NOMO-1 (cell line): ENCODE data around the gene STX18.
"Not testable (repeated sequence)": the region's sequence is repeated elsewhere in the genome, so short reads cannot be mapped to it uniquely, and the experiment has no call there.

ENCODE experiments used
- DNase-seq, 2 experiments: peaks; one replicate each; lab custom pipeline; 2025; ENCODE audit not compliant: unreplicated experiment in 2 of 2; lab: John Stamatoyannopoulos, UW

The STX18 gene

DNA sequence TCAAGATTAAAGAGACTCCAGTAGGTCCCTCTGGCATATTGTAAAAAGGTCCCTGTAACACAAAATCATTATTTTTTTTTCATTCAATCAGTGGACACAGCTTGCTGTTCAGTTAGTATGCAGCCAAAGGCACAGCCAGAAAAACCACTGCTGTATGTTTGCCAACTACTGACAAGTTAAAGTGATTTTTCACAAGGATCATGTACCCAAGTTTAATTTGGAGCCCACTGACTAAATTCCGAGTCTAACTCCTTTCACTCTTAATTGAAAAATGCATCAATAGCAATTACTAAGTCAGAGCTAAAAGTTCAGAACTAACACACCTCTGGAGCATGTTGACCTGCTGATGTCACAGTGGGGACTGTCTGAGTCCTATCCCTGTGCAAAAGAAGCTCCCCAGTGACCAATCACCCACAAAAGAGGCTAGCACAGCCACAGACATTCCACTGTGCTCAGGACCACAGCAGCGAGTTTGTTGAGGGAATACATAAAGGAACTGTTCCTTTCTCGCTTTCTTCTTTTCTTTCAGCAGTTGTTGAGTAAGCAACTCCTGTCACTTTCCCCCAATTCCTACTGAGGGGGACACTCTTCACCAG is 60.4 kb downstream of the STX18 start:
- no peak for DNase-seq

DNA sequence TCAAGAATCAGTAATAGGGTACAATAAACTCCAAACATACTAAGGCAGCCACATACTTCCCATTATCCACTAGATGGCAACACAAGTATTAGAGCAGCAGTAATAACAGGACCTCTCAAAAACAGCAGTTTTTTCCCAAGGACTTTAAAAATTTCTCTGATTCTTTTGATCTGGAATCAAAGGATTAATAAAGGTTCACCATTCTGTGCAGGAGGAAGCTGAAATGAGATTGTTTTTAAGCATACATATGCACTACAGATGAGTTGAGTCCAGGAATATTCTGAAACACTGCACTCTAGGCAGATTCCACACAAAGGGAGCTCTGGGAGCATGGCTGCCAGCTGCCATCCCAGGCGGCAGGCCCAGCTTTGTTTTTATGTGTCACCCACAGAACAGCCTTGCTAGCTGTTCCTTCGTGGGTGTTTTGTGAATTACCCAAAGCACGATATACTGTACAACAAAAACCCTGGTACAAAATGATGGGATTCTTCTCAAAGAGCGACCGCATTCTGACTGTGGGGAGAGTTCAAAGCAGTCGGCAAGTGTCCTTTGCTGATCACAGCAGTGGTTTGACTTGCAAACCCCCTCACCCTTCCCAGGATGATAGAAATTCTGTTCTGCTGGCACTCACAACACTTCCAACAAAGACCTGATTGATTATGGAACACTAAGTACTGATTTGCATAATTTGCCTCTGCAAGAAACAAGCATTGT is 61.0 kb downstream of the STX18 start:
- DNase-seq, result no peak

DNA sequence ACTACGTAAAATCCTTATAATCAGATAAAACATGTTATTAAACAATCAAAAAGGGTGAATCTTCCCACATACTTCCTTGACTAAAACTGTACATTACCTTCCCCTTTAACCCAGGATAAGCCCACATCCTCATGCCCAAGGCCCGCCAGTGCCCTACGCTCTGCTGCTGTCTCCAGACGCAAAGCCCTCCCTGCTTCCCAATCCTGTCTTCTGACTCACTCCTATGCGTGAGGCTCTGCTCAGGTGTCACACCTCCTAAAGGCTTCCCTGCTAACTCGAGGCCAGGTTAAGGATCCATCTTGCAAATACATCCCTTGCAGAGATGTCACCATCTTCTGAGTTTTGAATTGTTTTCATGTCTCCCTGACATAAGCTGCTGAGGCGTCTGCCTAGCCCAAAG is 61.6 kb downstream of the STX18 start:
- DNase-seq, result no peak

DNA sequence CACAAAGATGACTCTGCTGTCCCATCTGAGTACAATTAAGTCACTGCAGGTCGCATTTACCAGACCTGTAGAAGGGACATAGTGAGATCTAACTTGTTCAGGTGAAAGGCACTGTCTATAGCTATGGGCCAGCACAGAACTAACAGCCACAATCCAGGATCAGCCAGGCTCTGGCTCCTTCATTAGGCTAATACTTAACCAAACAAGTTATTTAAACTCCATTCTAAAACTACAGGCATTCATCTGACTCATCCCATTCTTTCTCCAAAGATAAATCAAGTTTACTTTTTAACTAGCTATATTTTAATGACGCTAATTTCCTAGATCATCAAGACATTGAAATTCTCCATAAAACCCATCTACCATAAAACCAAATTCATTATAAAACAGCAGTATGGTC is 62.5 kb downstream of the STX18 start:
- no peak for DNase-seq

DNA sequence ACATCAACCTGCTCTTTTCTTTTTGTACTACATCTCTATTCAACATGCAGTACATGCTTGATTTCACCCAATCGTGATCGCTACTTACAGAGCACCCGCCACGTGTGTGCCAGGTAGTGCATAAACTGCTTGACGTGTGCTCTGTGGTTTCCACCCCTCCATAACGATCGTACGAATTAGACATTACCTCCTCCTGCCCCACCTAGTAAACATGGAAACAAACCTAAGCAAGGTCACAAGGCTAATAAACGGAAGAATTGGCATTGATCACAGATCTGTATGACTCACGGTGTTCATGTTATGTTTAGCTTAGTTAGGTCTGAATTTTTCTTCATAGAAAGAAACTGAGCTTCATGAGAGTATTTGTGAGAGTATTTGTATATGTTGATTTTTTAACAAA is 64.1 kb downstream of the STX18 start:
- no peak for DNase-seq

DNA sequence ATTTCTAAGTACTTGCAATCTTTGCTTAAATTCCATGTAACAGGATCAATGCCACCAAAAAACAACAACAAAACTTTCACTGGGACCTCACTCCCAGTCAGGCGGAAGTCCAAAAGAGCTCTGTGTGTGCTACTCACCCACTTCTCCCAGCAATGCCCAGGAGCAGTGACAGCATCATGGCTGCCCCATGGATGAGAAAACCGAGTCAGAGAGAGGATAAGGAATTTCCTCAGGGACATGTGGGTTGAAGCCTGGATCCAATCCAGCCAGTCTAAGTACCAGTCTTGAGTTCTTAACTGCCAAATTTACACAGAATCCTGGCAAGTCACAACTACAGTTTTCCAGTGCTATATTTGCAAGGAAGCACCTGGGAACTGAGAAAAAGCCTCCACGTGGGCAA is 64.5 kb downstream of the STX18 start:
- DNase-seq, result no peak

DNA sequence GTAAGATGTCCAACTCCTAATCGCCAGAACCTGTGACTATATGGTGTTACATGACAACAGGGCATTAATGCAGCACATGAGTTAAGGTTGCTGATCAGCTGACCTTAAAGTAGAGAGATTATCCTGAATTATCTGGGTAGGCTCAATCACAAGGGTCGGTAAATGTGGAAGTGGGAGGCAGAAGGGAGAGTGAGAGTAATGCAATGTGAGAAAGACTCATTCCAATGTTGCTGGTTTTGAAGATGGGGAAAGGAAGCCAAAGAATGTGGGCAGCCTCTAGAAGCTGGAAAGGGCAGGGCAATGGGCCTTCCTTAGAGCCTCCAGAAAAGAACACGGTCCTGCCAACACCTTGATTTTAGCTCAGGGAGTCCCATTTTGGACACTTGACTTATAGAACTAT is 67.4 kb downstream of the STX18 start:
- no peak for DNase-seq

DNA sequence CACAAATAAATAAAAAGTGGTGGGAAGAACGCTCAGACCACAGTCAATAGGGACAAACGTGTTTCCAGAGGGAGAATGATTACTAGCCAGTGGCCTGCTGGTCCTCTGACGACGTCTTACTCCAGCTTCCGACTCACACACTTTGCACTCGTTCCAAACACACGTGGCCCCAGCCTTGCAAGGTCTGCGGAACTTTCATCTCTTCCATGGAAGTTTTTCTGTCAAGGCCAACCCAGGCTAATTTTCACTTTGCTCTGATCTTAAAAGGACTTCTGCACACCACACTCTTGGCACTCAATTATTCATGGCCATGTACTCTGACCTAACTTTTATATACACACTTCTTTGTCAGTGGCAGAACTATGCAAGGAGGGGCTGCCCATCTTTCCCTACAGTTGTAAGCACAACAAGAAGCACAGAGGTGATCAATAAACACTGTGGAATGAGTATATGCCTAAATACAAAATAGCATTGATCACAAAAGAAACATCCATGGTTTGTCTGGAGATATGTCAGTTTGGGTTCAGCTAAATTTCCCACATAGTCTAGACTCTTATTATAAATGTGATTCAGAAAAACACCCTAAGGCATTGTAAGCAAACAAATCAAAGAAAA is 69.4 kb downstream of the STX18 start:
- no peak for DNase-seq

DNA sequence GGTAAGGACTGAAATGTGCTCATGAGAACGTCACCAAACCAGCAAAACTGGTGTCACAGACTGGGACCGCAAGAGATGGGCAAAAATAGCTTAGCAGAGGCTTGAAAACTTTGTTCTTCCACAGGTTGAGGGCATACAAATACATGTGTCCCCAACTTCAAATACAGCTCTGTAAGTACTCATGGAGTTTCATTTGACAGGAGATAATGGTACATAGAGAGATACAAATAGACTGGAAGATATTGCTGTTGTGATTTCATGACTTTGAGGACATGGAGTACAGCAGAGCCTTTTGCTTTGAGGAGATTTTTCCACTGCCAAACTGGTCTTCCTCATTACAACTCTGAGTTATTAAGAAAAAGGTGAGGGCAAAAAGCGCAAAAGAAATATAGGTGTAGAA is 70.7 kb downstream of the STX18 start:
- DNase-seq, result no peak

DNA sequence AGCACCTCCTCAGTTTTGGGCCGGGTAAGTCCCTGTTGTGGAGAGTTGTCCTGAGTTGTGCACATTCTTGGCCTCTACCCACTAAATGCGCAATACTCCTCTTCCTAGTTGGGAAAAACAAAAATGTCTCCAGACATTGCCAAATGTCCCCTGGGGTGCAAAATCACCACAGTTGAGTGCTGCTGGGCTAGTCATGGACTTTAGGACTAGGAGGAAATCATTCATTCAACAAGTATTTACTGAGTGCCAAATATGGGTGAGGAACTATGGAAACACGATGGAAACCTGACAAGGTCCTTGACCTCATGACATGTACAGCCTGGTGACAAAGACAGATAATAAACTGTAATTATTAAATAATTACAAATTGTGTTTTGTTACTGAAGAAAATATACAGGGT is 71.6 kb downstream of the STX18 start:
- no peak for DNase-seq

DNA sequence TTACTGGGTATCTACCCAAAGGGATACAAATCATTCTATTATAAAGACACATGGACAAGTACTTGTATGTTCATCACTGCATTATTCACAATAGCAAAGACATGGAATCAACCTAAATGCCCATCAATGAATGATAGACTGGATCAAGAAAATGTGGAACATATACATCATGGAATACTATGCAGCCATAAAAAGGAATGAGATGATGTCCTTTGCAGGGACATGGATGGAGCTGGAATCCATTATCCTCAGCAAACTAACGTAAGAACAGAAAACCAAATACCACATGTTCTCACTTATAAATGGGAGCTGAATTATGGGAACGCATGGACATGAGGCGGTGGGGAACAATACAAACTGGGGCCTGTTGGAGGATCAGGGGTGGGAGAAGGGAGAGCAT is 76.6 kb downstream of the STX18 start:
- DNase-seq, result not testable (repeated sequence)

DNA sequence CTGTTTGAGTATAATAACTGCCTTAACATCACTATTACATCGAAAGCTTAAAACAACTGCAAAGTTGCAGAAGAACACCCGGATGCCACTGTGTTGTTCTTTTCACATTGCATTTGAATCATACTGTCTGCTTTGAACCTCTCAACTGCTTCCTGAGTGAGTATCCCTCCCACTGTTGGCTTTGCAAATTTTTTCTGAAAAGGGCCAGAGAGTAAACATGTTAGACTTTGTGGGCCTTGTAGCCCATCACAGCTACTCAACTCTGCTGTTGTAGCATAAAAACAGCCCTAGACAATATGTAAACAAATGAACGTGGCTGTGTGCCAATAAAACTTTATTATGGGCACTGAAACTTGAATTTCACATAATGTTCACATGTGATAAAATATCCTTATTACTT is 78.9 kb downstream of the STX18 start:
- no peak for DNase-seq

DNA sequence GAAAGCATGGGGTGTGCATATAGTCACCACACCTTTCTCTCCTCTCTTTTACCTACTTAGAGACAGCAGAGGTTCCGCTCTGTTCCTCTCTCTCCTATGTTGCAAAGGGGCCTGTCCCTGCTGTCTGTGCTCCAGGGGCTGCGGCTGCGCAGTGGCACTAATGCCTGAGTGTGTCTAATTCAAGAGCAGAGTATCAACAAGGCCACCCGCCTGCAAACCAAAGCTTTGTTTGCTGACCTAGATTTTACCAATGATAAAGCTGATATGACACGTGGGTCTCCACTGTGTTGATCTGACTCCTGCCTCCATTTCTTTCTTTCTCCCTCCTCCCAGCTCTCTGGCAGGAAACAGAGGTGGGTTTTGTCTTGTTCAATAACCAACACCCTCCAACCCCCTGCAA is 80.0 kb downstream of the STX18 start:
- no peak for DNase-seq

DNA sequence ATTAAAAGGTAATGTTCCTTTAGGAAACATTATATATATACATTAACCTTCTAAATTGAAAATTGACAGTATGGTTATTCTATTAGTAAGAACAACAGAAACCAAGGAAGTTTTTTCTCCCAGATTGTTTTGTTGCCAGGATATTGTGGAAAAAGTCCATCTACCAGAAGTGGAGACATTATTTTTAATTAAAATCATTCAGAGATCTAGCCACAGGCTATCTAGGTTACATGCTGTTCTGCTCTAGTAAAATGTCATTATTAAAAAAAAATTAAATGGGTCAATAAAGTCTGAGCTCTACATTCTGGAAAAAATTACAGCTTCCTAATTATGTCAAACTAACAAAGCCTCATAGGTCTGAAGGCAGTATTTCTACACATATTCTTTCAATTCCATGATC is 80.7 kb downstream of the STX18 start:
- no peak for DNase-seq

DNA sequence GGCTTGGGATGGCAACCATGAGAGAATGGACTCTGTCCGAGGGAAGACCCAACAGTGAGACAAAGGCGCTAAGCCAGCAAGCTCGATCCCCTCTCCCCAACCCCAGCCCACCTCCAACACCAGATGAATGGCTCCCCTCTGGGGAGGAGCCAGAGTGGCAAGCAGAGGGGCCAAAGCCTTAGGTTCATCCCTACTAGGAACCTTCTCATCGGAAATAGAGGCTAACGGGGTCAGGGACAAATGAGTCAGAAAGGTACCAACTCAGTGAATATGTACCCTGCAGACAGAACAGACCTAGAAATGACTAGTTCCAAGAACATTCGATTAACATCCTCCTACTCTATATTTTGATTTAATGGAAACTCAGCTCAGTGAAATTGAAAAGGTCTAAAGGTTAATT is 81.1 kb downstream of the STX18 start:
- no peak for DNase-seq

DNA sequence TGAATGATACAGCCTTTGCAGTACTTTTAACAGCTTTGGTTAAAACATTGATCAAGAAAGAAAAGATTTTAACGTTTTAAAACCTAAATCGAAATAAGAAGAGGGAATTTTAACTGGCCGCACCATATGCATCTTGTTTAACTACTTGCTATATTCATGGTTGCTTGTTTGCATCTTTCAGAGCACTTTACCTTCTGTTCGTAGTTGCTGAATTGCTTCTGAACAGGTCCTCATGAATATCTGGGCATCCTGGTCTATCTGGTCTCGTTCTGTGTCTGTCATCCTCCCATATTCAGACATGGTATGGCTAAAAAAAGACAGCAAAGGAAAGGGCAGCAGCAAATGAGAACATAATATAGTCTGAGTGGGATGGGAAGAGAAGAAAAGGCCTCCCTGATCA is 82.7 kb downstream of the STX18 start:
- no peak for DNase-seq

DNA sequence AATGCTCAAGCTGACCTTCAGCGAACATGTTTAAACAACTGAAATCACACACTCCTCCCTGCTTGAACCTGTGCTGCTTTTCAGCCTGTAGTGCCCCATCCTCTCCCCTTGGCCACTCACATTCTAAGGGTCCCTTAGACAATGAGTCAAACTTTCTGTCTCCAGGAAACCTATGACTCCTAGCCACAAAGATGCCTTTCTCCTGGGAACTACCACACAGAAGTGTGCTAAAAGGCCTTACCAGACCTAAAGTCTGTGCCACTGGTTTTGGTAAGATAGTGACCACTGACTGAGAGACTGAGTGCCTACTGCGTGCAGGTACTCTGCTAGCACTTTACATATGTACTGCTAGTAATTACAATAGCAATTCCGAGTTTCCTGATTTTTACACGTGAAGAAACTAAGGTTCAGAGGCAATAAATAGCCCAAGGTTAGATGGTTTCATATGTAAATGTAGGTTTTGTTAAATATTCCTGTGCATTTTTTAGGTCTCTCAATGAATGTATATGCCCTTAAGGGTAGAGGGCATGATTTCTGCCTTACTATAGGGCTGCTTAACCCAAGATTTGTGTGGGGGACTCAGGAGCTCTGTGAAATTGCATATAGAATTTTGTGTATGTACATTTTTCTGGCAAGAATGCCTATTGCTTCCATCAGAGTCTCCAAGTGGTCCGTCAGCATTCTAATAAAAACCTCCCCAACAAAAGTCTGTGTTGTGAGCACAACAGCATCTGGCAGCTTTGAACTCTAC is 83.9 kb downstream of the STX18 start:
- DNase-seq, result no peak

DNA sequence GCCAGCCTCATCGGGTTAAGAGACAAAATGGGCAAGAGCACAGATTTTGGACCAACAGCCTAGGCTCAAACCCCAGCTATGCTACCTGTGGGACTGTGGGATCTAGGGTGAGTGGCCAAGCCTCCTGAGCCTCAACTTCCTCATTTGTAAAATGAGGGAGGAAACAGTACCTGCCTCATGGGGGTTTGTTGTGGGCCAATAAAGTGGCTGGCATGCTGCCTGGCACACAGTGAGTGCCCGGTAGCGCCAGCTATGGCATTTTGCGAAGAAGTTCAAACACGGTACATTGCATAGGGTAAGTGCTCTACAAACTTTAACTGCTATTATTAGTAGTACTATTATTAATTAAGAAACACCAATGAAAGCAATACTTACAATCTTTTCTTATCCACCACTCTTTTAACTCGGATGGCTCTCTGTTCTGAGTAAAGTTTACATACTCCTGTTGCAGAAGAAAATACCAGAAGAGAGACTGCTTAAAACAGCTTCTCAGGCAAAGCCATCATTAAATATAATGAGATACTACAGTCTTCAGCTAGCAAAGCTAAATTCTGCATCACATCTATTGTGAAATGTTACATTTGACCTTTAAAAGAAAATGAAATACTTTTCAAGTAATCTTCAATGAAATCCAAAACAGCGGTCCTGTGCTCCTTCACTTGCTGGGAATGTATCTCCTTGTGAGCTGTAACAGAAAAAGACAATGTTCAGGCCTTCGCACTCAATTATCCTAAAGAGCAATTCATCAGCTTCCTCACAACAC is 84.9 kb downstream of the STX18 start:
- DNase-seq, result no peak

DNA sequence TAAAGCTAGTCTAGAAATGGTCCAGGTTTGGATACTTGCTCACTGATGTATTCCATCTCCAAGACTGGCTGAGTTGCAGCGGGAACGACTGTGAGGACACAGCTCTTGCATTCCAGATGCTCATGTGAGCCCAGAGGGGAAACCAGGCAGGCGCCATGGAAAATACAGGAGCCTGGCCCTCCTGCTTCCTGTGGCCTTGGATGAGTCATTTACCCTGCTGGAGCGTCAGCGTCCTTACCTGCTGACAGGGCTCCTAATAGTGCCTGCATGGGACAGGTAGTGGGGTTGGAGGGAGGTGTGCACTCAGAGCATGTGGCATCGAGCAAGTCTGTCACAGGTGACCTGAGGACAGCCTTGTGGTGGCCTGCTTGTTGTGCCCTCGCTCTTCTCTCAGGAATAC is 85.5 kb downstream of the STX18 start:
- no peak for DNase-seq

DNA sequence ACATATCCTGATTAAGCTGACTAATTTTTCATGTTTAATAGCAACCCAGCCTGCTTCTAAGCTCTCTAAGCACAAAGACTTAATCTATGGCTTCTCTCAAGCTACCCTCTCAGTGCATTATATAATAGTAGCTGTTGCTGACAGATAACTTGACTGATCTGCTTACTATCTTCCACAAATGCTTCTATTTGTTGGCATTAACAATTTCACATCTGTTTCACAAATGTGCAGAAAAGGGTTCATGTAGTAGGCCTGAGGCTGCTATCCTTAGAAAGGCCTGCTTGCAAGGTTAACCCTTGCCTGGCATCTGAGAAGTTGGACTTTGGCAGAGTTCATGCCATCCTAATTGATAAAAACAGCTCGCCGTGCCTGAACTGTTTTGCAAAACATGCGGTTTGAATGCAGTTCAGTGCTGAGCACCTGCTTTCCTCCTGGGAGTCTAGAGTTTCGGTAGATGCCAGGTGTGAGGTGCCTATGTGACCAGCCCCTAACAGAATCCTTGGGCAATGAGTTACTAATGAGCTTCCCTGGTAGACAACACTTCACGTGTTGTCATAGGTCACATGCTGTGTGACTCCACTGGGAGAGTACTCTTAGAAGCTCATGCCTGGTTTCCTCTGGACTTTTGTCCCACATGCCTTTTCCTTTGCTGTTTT is 86.5 kb downstream of the STX18 start:
- no peak for DNase-seq

DNA sequence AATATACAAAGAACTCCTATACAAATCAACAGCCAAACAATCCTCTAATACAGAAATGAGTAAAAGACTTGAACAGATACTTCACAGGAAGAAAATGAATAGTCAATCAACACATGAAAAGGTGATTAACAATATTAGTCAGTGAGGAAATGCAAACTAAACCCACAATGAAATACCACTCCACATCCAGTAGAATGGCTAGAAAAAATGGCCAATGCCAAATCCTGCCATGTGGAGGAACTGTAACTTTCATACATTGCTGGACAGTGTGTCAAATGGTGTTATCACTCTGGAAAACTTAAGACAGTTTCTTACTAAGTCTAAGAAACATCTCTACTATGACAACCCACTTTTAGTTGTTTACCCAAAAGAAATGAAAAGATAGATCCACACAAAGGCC is 95.4 kb downstream of the STX18 start:
- no peak for DNase-seq
